ENCODE results near the gene FSD1. TPM values are rescaled to one million over a fixed set of nuclear protein-coding genes. Genes with fewer than 3 reads are reported as not detected.

Gene FSD1
- total RNA-seq, 1 donor from 2014 or later = 48.3 TPM

- peaks cover 2% of the 10 kb centered on the region for H3K27me3 Mint-ChIP-seq (ENCODE audit: insufficient read depth, low read depth)
- H3K9me3 Mint-ChIP-seq = no peaks in the 10 kb centered on the region
- no peaks in the 10 kb centered on the region for H3K4me1 Mint-ChIP-seq
- TF ChIP-seq CTCF (IDR thresholded peaks at IDR 0.05) (no peak), EZH2 (IDR thresholded peaks at IDR 0.05) (no peak), EZH2phosphoT487 (IDR thresholded peaks at IDR 0.05) (no peak)
- Histone ChIP-seq H3F3A (ENCODE audit: low read depth) (peaks cover 9% of the 10 kb centered on the region), H3K79me2 (ENCODE audit: low read depth) (no peaks in the 10 kb centered on the region), H3K4me1 (no peaks in the 10 kb centered on the region), H3K9me3 (ENCODE audit: low read depth) (no peaks in the 10 kb centered on the region), H3K9ac (no peak overlapping the region), H3K27ac (no peak overlapping the region), H2AFZ (replicated peaks) (no peak overlapping the region), H3K4me2 (no peak overlapping the region), H4K20me1 (ENCODE audit: low read depth) (peaks cover under 1% of the 10 kb centered on the region), H3K27me3 (no peaks in the 10 kb centered on the region), H3K4me3 (no peak overlapping the region), H3K36me3 (no peaks in the 10 kb centered on the region)
- peaks cover 7% of the 10 kb centered on the region for H3K36me3 Mint-ChIP-seq
- H3K27ac Mint-ChIP-seq = no peak overlapping the region
- no peak for DNase-seq (ENCODE audit: low spot score)
- no peak overlapping the region for H3K4me3 Mint-ChIP-seq
Measured at GRCh38 chr19:4354282-4354681, 49.9 kb downstream of the FSD1 start.

- no peak overlapping the region for H3K4me3 ChIP-seq
- no peak overlapping the region for H3K27ac ChIP-seq
- no peaks in the 10 kb centered on the region for H3K79me2 ChIP-seq (ENCODE audit: low read depth)
- Mint-ChIP-seq H3K4me3 (no peak overlapping the region), H3K9me3 (no peaks in the 10 kb centered on the region), H3K27me3 (ENCODE audit: insufficient read depth, low read depth) (peaks cover 2% of the 10 kb centered on the region), H3K36me3 (peaks cover 5% of the 10 kb centered on the region), H3K4me1 (no peaks in the 10 kb centered on the region), H3K27ac (no peak overlapping the region)
- H4K20me1 ChIP-seq (ENCODE audit: low read depth) = no peaks in the 10 kb centered on the region
- peaks cover 9% of the 10 kb centered on the region for H3F3A ChIP-seq (ENCODE audit: low read depth)
- no peaks in the 10 kb centered on the region for H3K9me3 ChIP-seq (ENCODE audit: low read depth)
- H3K4me1 ChIP-seq = no peaks in the 10 kb centered on the region
- no peak overlapping the region for H3K4me2 ChIP-seq
- H2AFZ ChIP-seq (replicated peaks) = no peak overlapping the region
- no peak overlapping the region for H3K9ac ChIP-seq
- no peak for DNase-seq (ENCODE audit: low spot score)
- H3K36me3 ChIP-seq = no peaks in the 10 kb centered on the region
- TF ChIP-seq EZH2phosphoT487 (IDR thresholded peaks at IDR 0.05) = no peak
- no peaks in the 10 kb centered on the region for H3K27me3 ChIP-seq
Measured at GRCh38 chr19:4354897-4355296, 50.5 kb downstream of the FSD1 start.

GRCh38 chr19:4357095-4357797, 52.8 kb downstream of the FSD1 start:
- Histone ChIP-seq H3K36me3 (no peaks in the 10 kb centered on the region), H4K20me1 (ENCODE audit: low read depth) (peaks cover 9% of the 10 kb centered on the region), H3K4me2 (no peak overlapping the region), H3K4me3 (no peak overlapping the region), H2AFZ (replicated peaks) (no peak overlapping the region), H3K79me2 (ENCODE audit: low read depth) (no peaks in the 10 kb centered on the region), H3K27ac (no peak overlapping the region), H3K9ac (no peak overlapping the region), H3F3A (ENCODE audit: low read depth) (peaks cover 25% of the 10 kb centered on the region), H3K4me1 (peaks cover 7% of the 10 kb centered on the region), H3K9me3 (ENCODE audit: low read depth) (no peaks in the 10 kb centered on the region), H3K27me3 (no peaks in the 10 kb centered on the region)
- peaks cover 4% of the 10 kb centered on the region for H3K36me3 Mint-ChIP-seq
- peaks cover 8% of the 10 kb centered on the region for H3K27me3 Mint-ChIP-seq (ENCODE audit: insufficient read depth, low read depth)
- no peak for DNase-seq (ENCODE audit: low spot score)
- no peak overlapping the region for H3K4me3 Mint-ChIP-seq
- H3K4me1 Mint-ChIP-seq = peaks cover 6% of the 10 kb centered on the region
- H3K27ac Mint-ChIP-seq = no peak overlapping the region
- TF ChIP-seq EZH2phosphoT487 (IDR thresholded peaks at IDR 0.05) (no peak), EZH2 (IDR thresholded peaks at IDR 0.05) (no peak), CTCF (IDR thresholded peaks at IDR 0.05) (no peak)
- H3K9me3 Mint-ChIP-seq = no peaks in the 10 kb centered on the region

GRCh38 chr19:4357921-4358326, 53.5 kb downstream of the FSD1 start:
- H3K9me3 Mint-ChIP-seq = no peaks in the 10 kb centered on the region
- Histone ChIP-seq H3K27ac (no peak overlapping the region), H3K4me3 (no peak overlapping the region), H3K36me3 (no peaks in the 10 kb centered on the region), H3F3A (ENCODE audit: low read depth) (peaks cover 29% of the 10 kb centered on the region), H3K9ac (no peak overlapping the region), H3K9me3 (ENCODE audit: low read depth) (no peaks in the 10 kb centered on the region), H2AFZ (replicated peaks) (no peak overlapping the region), H3K79me2 (ENCODE audit: low read depth) (no peaks in the 10 kb centered on the region), H4K20me1 (ENCODE audit: low read depth) (peaks cover 9% of the 10 kb centered on the region), H3K4me1 (peaks cover 7% of the 10 kb centered on the region), H3K27me3 (no peaks in the 10 kb centered on the region), H3K4me2 (no peak overlapping the region)
- no peak for DNase-seq (ENCODE audit: low spot score)
- H3K27ac Mint-ChIP-seq = no peak overlapping the region
- peaks cover 2% of the 10 kb centered on the region for H3K36me3 Mint-ChIP-seq
- peaks cover 8% of the 10 kb centered on the region for H3K27me3 Mint-ChIP-seq (ENCODE audit: insufficient read depth, low read depth)
- H3K4me1 Mint-ChIP-seq = peaks cover 6% of the 10 kb centered on the region
- no peak for TF ChIP-seq EZH2phosphoT487 (IDR thresholded peaks at IDR 0.05)
- no peak for TF ChIP-seq EZH2 (IDR thresholded peaks at IDR 0.05)
- no peak for TF ChIP-seq CTCF (IDR thresholded peaks at IDR 0.05)
- H3K4me3 Mint-ChIP-seq = no peak overlapping the region
